ENCODE data around the gene C2orf72.

Gene C2orf72

DNA sequence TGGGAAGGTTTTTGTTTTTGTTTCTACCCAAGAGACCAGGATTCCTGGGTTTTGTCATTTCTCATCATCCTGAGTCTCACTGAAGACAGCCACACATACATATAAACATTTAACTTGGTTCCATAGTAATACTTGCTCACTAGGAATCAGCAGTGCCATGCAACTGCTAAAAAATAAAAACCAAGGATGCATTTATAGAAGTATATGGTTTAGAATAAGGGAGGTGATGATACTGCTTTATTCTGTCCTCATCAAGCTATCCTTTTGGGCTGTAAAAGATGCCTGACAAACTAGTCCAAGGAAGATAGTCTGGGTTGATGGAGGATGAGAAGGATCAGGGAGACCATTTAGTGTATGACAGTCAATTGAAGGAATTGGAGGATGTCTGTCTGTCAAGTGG is 40.7 kb upstream of the C2orf72 start:
- no peak for TF ChIP-seq POLR2A (IDR thresholded peaks at IDR 0.05; ENCODE audit: extremely low read depth, insufficient read length)
- DNase-seq (ENCODE audit: low read depth) = no peak
- no peak overlapping the region for H3K4me3 ChIP-seq (ENCODE audit: low read depth, low read length)

DNA sequence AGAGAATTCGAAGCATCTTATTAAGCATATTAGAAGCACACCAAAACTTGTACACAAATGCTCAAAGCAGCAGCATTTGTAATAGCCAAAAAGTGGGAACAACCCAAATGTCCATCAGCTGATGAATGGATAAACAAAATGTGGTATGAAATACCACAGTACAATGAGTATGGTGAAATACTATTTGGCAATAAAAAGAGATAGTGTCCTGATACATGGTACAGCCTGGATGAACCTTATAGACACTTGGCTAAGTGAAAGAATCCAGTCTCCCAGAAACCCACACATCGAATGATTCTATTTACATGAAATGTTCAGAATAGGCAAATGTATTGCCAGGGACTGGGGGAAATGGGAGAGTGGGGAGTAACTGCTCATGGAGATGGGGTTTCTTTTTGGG is 38.4 kb upstream of the C2orf72 start:
- H3K4me3 ChIP-seq (ENCODE audit: low read depth, low read length) = no peak overlapping the region
- no peak for DNase-seq (ENCODE audit: low read depth)
- TF ChIP-seq MYC (IDR thresholded peaks at IDR 0.05; ENCODE audit: low read depth, low read length) (no peak), POLR2A (IDR thresholded peaks at IDR 0.05; ENCODE audit: extremely low read depth, insufficient read length) (no peak)
- TF ChIP-seq, protein P1, sequence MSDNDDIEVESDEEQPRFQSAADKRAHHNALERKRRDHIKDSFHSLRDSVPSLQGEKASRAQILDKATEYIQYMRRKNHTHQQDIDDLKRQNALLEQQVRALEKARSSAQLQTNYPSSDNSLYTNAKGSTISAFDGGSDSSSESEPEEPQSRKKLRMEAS (IDR thresholded peaks at IDR 0.05; ENCODE audit: low read depth, low read length) = no peak

DNA sequence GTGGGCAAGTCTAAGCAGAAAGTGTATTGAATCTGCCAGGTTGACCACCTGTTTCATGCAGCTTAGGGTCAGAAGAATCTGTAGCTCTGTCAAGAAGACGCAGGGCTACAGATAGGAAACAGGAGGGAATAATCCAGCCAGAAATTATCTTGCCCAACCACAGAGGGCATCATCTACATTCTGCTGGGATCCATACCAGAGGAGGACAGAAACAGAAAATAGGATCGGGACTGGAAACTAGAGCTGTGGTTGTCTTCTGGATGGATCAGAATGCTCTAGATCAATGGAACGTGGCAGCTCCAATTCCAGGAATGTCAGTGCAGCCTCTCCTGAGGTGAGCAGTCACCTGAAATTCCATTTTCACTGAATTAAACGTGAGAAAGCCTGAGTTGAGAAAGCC is 37.8 kb upstream of the C2orf72 start:
- no peak overlapping the region for H3K4me3 ChIP-seq (ENCODE audit: low read depth, low read length)
- DNase-seq (ENCODE audit: low read depth) = no peak
- no peak for TF ChIP-seq POLR2A (IDR thresholded peaks at IDR 0.05; ENCODE audit: extremely low read depth, insufficient read length)
- TF ChIP-seq, protein P2, sequence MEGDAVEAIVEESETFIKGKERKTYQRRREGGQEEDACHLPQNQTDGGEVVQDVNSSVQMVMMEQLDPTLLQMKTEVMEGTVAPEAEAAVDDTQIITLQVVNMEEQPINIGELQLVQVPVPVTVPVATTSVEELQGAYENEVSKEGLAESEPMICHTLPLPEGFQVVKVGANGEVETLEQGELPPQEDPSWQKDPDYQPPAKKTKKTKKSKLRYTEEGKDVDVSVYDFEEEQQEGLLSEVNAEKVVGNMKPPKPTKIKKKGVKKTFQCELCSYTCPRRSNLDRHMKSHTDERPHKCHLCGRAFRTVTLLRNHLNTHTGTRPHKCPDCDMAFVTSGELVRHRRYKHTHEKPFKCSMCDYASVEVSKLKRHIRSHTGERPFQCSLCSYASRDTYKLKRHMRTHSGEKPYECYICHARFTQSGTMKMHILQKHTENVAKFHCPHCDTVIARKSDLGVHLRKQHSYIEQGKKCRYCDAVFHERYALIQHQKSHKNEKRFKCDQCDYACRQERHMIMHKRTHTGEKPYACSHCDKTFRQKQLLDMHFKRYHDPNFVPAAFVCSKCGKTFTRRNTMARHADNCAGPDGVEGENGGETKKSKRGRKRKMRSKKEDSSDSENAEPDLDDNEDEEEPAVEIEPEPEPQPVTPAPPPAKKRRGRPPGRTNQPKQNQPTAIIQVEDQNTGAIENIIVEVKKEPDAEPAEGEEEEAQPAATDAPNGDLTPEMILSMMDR (IDR thresholded peaks at IDR 0.05; ENCODE audit: low read depth, low read length) = no peak

DNA sequence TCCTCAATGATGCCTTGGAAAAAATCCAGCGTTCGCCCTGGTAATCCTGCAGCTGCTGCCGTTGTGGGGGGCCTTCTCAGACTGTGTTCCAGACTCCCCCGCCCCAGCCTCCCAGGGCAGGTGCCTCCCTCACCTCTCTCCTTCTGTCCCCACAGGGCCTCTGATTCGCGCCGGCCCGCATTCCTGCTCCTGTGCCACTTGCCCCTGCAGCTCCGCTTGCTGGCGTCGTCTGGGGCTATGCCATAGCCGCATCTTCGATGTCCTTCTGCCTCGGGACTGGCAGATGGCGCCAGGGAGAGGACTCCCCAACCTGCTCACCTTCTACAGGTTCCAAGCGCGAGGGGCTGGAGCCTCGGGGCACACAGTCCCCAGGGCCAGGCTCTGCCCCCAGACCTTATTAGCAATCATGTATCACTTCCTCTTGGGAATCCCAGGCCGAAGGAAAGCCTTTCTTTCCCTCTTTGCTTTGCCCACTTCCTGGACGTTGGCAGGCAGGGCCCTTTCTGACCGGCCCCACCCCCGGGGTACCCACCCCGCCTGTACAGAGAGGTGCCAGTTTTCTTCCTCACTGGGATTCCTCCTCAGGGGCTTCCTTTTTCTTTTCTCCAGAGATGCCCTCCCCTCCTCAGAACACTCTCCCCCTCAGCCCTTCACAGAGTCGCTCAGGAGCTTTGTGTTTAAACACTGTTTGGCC is 37.0 kb upstream of the C2orf72 start:
- TF ChIP-seq MYC (IDR thresholded peaks at IDR 0.05; ENCODE audit: low read depth, low read length) (no peak), POLR2A (IDR thresholded peaks at IDR 0.05; ENCODE audit: extremely low read depth, insufficient read length) (no peak)
- TF ChIP-seq, protein P2 (IDR thresholded peaks at IDR 0.05; ENCODE audit: low read depth, low read length) = no peak
- TF ChIP-seq, protein P1 (IDR thresholded peaks at IDR 0.05; ENCODE audit: low read depth, low read length) = no peak
- H3K4me3 ChIP-seq (ENCODE audit: low read depth, low read length) = no peak overlapping the region
- no peak for DNase-seq (ENCODE audit: low read depth)

DNA sequence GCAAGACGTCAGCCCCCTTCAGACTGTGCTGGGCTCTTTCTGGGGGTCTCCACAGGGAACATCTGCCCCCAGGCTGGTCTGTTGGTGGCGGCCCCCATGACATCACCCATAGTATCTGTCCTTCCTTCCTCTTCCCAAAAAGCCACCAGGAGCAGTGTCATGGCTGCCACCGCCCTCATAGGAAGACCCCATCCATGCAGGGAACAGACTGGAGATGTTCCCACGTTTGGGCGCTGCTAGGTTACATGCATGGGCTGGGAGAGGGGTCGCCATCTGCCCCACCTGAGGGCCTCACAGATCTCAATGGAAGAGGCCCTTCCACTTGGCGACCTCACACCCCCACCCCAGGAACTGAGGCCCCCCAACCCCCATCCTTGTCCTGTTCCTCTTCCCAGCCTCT is 36.3 kb upstream of the C2orf72 start:
- DNase-seq (ENCODE audit: low read depth) = no peak
- no peak overlapping the region for H3K4me3 ChIP-seq (ENCODE audit: low read depth, low read length)
- TF ChIP-seq, protein P2 (IDR thresholded peaks at IDR 0.05; ENCODE audit: low read depth, low read length) = no peak
- TF ChIP-seq POLR2A (IDR thresholded peaks at IDR 0.05; ENCODE audit: extremely low read depth, insufficient read length) = no peak

DNA sequence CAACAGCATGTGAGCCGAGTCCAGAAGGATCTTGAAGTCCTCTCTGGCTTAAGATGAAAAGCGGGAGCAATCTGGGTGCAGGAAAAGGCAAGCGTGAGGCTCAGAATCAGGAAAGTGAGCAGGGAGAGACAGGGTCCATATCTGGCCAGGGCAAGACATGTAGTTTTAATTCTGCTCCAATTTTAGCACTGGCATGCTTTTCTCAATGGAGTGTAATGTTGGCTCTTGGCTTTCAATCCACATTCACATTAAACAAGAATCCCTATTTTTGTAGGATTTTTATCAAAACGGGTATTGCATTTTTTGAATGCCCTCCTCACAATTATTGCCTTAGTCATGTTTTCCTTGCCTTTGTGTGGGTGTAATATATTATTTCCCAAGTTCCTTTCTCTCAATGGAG is 35.4 kb upstream of the C2orf72 start:
- TF ChIP-seq, protein P1 (IDR thresholded peaks at IDR 0.05; ENCODE audit: low read depth, low read length) = no peak

DNA sequence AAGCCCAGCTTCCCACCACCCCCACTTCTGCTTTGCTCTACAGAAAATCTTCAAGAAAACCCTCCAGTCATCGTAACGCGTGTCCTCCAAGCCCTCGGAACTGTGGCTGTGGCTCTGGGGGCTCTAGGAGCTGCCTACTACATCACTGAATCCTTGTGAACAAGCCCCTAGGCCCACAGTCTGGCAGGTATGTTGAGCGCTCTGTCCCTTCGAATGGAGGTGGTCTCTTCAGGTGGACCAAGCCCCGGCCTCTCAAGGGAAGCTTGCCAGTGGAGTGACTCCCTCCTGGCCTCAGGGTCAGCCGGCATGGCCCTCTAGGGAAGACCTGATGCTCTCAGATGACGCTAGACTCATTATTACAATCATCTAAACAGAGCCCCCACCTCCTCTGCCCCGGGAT is 34.7 kb upstream of the C2orf72 start:
- TF ChIP-seq, protein P1 (IDR thresholded peaks at IDR 0.05; ENCODE audit: low read depth, low read length) = no peak
- TF ChIP-seq MYC (IDR thresholded peaks at IDR 0.05; ENCODE audit: low read depth, low read length) = no peak
- TF ChIP-seq POLR2A (IDR thresholded peaks at IDR 0.05; ENCODE audit: extremely low read depth, insufficient read length) = no peak
- TF ChIP-seq, protein P2 (IDR thresholded peaks at IDR 0.05; ENCODE audit: low read depth, low read length) = no peak
- no peak overlapping the region for H3K4me3 ChIP-seq (ENCODE audit: low read depth, low read length)
- DNase-seq (ENCODE audit: low read depth) = no peak

More for the DNA sequence above, 35.4 kb upstream of the C2orf72 start:
- no peak overlapping the region for H3K4me3 ChIP-seq (ENCODE audit: low read depth, low read length)
- no peak for DNase-seq (ENCODE audit: low read depth)

All from NB4 (cell line).